Panc1 (cell line): ENCODE results near the gene ANO3.

ENCODE experiments used
- CTCF ChIP-seq: fragments of 450-650 bp; IDR thresholded peaks from 2 replicates; pipeline ENCODE4 v1.5.1; 2017; ENCODE audit warnings: mild to moderate bottlenecking
- POLR2AphosphoS5 ChIP-seq: IDR thresholded peaks from 2 replicates; pipeline ENCODE4 v1.6.1; 2012; ENCODE audit warnings: mild to moderate bottlenecking, low read depth, low read length, moderate library complexity
- SIN3A ChIP-seq: IDR thresholded peaks from 2 replicates; pipeline ENCODE4 v1.6.1; 2012; ENCODE audit warnings: low read depth, mild to moderate bottlenecking, low read length, moderate library complexity, borderline replicate concordance; ENCODE audit not compliant: insufficient read depth
- TCF7L2 ChIP-seq: IDR thresholded peaks from 2 replicates; pipeline ENCODE4 v1.6.1; 2011; ENCODE audit warnings: mild to moderate bottlenecking, low read depth, low read length, inconsistent platforms
- TF ChIP-seq, protein P1 (sequence below), 2 experiments: IDR thresholded peaks; 2 replicates each; pipeline ENCODE4 v1.6.1; 2011 to 2012; ENCODE audit warnings: low read depth in 2 of 2, control low read depth in 1 of 2, low read length in 1 of 2, mild to moderate bottlenecking in 1 of 2, moderate library complexity in 1 of 2; ENCODE audit not compliant: insufficient read depth in 1 of 2

DNA sequence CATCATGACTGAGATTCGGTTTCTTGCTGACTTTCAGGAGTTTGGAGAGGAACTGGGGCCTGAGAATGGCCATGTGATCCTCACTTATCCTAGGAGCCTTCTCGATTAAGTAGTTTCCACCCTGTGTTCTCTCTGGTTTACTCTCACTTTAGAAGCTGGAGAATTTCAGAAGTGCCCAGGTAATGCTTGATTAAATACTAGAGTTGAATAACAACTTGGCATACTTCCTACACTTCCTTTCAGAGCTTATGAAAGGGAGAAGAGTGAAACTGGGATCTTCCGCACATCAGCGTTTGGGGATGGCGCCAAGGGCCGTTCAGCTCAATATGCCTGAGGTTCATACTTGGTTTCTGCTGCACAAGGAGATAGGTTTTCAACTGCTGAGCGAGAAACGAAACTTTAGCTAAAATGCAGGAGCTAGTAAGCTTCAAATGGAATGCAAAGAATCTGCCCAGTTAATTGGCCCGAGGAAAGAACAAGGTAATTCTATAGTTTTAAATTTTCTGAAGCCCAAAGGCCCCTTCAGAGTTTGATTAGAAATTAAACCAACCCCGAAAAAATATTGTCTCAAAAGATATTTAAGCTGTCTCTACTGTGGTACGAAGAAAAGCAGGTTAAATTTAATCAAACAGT lies 241.0 kb downstream of the ANO3 start:
- TF ChIP-seq CTCF (no peak), TCF7L2 (no peak), POLR2AphosphoS5 (no peak), SIN3A (no peak)
- TF ChIP-seq, protein P1, sequence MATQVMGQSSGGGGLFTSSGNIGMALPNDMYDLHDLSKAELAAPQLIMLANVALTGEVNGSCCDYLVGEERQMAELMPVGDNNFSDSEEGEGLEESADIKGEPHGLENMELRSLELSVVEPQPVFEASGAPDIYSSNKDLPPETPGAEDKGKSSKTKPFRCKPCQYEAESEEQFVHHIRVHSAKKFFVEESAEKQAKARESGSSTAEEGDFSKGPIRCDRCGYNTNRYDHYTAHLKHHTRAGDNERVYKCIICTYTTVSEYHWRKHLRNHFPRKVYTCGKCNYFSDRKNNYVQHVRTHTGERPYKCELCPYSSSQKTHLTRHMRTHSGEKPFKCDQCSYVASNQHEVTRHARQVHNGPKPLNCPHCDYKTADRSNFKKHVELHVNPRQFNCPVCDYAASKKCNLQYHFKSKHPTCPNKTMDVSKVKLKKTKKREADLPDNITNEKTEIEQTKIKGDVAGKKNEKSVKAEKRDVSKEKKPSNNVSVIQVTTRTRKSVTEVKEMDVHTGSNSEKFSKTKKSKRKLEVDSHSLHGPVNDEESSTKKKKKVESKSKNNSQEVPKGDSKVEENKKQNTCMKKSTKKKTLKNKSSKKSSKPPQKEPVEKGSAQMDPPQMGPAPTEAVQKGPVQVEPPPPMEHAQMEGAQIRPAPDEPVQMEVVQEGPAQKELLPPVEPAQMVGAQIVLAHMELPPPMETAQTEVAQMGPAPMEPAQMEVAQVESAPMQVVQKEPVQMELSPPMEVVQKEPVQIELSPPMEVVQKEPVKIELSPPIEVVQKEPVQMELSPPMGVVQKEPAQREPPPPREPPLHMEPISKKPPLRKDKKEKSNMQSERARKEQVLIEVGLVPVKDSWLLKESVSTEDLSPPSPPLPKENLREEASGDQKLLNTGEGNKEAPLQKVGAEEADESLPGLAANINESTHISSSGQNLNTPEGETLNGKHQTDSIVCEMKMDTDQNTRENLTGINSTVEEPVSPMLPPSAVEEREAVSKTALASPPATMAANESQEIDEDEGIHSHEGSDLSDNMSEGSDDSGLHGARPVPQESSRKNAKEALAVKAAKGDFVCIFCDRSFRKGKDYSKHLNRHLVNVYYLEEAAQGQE (IDR thresholded peaks at IDR 0.05; ENCODE audit: insufficient read depth in 1 of 2, low read depth in 2 of 2, low read length in 1 of 2) = no peak
